ENCODE measurements around the gene SPTBN2.
"Not testable (repeated sequence)": the region's sequence is repeated elsewhere in the genome, so short reads cannot be mapped to it uniquely, and the experiment has no call there.

Gene SPTBN2
- total RNA-seq: 0.12 to 1.3 (median 0.15) reads per million in 4 donors

DNA sequence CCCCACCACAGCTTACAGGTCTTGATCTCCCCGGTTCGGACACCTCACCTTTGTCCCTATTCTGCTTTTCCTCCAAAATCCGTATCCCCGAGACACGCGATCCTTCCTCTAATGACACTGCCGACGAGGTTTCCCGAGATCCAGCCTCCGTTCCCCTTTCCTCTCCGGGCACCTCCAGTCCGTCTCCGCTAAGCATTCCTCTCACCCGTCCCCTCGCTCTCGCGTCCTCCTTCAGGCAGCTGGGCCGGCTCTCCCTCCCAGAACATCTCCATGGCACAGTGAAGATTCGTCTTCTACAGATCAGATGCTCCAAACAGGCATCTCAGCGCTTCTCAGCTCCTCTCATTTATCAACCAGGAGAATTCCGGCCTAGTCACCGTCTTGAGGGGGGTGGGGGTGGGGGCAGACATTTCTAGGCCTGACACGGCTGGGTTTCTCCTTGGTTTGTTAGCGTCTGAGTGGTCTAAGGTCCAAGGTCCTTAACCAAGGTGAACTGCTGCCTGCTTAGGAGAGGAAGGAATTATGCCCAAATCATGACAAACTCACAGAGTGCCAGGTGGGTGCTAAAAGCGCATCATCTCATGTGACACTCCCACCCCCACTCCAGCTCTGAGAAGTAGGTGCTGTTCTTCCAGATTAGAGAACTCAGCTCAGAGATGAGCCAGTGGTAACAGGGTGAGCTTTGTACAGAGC, at the start of gene SPTBN2:
Gene SPTBN2, minus strand, starts transcription at position 524 of the 693 bp plus-strand sequence. CDS start 7,976 bp downstream, outside the sequence.
- DNase-seq: no peak

DNA sequence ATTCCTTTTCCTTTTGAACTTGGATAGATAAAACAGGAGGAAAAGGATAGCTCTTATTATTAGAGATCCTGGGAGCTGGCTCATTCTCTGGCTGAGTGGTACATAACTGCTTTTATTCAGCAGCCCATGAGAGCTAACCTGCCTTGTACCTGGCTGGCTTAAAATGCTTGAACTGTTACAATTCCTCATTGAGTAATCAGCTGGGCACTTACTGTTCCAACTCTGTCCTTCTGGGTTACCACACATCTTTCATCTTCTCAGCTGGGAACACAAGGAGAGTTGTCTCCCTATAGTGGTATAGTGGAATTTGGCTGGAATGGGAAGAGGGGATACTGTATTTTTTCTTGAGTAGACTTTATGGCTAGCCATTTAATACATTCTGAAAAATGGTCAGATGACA, 39.8 kb upstream of the SPTBN2 start:
- DNase-seq: no peak

DNA sequence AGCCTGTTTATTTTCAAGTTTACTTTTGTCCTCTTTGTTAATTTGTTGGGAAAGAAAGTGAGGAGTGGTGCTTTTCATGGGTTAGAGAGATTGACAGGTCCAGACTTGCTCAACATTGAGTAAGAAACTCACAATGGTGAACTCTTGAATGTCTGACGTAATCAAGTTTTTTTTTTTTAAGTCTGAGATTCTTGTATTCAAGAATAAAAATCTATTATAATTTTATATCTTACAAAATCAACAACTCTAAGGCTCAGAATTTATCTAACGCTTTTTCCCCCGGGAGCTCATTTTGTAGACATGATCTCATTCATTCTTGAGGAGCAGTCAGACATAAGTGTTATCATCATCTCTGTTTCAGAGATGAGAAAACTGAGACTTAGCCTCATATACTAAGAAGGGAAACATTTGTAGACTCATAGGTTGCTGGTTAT, 39.1 kb upstream of the SPTBN2 start:
- no peak for DNase-seq

DNA sequence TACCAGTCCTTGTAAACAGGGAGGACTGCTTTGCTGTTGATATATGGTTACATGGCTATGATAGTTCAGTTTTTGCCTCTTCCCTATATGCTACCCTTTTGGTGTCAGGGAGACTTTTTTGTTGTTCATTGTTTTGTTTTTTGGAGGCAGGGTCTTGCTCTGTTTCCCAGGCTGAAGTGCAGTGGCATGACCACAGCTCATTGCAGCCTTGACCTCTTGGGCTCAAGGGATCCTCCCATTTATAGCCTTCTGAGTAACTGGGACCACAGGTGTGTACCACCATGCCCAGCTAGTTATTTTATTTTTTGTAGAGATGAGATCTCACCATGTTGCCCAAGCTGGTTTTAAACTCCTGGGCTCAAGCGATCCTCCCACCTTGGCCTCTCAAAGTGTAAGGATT, 38.6 kb upstream of the SPTBN2 start:
- no peak for DNase-seq

DNA sequence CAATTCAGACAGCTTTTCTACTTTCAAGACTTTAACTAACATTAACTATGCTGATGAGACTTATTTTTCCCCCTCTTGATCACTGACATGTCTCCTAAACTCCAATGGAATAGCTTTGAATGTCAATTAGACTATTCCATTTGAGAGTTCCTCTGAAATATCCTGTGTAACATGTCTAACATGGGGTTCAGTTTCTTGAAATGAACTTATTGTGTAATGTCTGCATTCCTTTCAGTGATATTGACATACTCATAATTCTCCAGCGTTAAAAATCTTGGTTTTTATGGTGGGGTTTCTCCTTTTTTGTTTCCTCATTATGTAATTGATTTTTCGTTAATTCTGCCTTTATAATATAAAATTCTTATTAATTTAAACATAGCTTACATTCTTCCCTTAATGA, 37.7 kb upstream of the SPTBN2 start:
- no peak for DNase-seq

DNA sequence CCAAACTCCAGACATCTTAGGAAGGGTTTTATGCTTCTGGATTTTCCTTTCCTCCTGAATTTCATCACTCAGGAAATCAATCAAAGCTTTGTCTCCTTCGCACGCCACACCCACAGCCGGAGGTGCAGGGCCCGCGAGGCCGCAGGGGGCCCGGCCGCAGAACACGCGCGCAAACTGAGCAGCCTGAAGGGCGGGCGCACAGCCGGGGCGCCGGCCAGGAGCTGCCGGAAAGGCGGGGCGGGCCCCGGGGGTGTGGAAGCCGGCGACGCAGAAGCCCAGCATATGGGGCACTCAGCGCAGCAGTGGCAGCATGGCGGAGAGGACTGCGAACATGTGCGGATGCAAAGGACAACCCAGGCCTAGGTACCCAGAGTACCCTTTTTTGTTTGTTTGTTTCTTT, 33.1 kb upstream of the SPTBN2 start:
- DNase-seq: no peak

DNA sequence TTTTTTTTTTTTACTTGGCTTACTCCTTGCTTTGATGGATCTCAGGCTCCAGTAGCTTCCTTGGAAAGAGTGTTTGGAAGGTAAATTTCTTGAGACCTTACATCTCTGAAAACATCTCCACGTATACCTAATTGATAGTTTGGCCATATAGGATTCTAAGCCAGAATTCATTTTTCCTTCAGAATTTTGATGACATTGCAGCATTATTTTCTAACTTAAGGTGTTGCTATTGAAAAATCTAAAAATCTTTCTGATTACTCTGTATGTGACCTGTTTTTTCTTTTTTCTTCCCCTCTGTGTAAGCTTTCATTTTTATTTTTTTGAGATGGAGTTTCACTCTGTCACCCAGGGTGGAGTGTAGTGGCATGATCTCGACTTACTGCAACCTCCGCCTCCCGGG, 23.1 kb upstream of the SPTBN2 start:
- DNase-seq: no peak

DNA sequence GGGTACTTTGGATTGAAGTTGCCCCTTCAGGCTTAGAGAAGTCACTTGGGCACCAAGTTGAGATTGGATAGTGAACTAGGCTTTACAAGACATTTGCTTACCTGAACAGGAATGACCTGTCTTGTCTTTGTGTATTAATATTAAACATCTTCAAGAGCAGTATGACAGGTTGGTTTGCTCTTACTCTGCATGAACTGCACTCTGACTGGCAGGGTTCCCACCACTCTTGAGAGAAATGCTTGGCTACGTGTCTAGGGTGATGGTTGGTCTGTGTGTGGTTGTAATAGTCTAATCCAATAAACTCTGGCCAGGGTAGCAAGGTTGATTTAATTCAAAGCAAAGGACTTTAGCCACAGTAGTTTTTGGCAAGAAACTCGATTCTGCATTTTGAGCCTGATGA, 20.1 kb upstream of the SPTBN2 start:
- DNase-seq: no peak

DNA sequence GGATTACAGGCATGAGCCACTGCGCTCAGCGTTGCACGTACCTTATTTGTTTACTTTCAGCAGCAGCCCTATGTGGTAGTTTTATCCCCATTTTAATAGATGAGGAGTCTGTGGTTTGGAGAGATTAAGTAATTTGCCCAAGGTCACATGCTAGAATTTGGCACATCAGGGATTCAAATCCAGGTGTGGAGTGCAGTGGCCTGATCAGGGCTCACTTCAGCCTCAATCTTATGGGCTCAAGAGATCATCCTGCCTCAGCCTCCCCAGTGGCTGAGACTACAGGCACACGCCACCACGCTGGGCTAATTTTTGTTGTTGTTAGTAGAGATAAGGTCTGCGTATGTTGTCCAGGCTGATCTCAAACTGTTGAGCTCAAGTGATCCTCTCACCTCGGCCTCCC, 18.5 kb upstream of the SPTBN2 start:
- no peak for DNase-seq

DNA sequence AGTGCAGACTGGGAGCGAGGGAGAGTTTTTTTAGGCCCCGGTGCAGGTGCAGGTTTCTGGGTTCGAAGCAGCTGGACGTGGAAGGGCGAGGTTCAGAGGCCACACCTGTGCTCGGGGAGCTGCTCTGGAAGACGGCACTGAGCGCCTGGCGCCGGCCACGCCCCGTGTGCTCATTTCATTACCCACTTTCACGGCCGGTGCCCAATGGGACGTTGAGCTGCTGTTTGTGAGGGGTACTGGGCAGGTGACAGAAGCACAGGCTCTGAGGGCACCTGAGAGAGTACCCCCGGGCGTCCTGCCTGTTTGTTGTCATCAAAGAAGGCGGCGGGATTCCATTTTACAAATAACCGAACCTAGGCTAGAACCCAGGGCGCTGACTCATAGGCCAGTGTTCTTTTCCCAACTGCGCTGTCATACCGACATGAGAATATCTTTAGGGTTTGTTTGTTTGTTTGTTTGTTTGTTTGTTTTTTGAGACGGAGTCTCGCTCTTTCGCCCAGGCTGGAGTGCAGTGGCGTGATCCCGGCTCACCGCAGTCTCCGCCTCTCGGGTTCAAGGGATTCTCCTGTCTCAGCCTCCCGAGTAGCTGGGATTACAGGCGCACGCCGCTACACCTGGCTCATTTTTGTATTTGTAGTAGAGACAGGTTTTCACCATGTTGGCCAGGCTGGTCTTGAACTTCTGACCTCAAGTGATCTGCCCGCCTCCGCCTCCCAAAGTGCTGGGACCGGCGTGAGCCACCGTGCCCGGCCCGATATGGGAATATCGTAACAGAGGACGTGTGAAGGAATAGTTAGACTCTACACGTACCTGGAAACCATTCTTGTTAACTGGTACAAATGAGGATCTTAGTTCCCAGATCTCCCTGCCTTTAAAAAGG, 16.6 kb upstream of the SPTBN2 start:
- DNase-seq: peak in 3 of 5 donors; percentile 8 to 42 (median 25)

DNA sequence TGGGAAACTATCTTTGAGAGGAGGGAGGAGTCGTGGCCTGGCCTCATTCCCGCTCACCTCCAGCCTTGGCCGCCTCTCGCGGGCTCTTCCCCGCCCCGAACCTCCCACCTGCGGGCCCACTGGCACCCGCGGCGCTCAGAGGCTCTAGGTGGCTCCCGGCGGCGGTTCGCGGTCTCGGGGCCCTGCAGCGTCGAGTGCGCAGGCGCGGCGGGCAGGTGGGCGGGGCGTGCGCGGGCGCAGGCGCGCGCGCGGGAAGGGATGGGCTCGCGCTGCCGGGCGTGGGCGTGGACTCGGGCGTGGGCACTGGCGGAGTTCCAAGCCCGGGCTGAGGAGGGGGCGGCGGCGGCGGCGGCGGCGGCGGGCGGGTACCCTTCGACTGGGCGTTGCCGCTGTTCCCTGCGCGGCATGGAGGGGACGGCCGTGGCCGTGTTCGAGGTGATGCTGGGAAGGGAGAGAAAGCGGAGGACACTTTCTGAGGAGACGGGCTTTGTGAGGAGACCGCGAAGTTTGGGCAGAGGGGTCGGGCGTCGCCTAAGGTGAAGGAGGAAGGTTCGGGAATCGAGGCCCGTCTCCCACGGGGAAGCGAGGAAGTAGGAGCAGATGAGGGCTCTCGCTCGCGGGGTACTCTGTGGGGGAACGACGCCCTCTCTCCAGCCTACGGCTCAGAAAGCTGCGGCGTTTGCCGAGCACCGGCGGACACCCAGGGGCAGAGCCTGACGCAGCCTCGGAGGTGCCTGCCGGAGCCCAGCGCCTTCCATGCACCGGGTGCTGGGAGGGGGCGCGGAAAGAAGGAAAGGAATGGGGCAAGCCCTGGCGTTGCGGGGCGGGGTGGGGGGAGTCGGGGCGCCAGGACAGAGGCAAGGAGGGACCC, 15.7 kb upstream of the SPTBN2 start:
- DNase-seq: peak; percentile 80 to 90 (median 83)

DNA sequence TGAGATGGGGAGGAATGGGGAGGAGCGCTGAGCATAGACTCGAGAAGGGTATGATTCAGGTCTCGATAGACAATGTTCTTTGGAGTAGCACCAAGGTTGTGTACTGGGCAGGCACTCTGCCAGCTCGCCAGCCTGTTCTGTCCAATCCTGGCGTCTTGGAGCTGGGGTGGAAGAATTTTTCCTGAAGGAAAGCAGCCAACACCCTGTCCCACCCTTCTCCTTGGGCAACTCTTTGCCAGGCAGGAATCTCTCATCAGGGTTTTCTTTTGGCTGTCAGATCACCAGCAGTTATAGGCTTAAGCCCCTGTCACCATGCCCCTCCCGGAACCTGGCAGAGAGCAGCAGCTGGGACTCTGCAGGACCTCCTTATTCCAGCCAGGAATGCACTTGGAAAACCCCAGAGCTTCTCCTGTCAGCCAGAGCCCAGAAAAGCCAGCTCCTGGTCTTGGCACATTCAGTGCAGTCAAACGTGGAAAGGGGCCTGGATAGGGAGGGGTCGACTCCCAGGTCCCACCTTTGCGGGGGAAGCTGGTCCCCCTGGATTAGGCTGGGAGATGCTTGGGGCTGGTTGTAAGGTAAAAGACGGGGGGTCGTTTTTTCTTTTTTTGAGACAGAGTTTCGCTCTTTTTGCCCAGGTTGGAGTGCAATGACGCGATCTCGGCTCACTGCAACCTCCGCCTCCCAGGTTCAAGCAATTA, 14.4 kb upstream of the SPTBN2 start:
- DNase-seq: no peak

DNA sequence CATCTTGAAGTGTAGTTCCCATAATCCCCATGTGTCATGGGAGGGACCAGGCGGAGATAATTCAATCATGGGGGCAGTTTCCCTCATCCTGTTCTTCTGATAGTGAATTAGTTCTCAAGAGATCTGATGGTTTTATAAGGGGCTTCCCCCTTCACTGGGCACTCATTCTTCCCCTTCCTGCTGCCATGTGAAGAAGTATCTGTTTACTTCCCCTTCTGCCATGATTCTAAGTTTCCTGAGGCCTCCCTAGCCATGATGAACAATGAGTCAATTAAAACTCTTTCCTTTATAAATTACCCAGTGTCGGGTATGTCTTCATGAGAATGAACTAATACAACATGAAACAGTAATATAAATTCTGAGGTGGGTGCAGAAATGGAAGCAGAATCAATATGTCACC, 12.1 kb upstream of the SPTBN2 start:
- no peak for DNase-seq

DNA sequence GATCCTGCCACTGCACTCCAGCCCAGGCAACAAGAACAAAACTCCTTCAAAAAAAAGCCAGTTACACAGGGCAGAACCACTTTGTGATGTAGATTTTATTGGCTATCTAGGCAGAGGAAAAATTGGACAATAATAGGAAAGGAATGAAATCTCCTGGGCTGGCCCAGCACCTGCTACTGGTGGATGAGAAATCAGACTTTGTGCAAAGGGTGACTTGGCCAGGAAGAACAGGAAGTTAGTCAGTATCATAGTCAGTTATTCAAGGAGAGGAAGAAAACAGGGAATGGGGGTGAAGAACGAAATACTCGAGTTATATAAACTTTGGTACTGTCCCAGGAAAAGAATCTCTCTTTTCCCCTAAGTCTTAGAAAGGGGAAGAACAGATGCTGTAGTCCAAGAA, 11.0 kb upstream of the SPTBN2 start:
- DNase-seq: no peak

DNA sequence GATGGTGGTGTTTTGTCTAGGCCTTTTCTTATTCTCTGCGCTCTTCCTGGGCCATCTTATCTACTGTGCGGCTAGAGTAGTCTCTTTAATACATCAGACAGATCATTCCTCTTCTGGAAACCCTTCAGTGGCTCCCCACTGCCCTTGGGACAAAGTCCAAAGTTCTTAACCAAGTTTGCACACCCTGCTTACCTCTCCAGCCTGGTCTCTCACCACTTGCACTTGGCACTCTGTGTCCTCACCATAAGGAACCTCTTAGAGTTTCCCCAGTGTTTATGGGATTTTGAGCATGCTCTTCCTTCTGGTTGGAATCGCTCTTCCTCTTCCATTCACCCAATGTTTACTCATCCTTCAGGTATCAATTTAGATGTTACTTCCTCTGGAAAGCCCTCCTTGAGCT, 5.2 kb upstream of the SPTBN2 start:
- DNase-seq: no peak

DNA sequence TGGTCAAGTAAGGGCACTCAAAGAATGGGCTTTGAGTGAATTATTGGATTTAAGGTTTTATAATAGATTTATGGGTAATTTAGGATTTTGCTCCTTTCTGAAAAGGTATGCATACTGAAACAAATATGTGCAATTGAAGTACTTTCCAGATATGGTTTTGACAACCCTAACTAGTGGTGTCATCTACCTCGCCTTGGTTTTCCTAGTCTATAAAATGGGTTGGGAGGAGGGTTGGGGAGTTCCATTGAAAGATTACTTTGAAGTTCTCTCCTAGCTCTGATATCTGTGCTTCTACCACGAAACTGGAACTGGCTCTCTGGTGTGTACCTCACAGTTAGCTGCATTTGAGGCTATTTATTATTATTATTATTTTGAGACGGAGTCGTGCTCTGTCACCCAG, 431 bp upstream of the SPTBN2 start:
- DNase-seq: no peak

DNA sequence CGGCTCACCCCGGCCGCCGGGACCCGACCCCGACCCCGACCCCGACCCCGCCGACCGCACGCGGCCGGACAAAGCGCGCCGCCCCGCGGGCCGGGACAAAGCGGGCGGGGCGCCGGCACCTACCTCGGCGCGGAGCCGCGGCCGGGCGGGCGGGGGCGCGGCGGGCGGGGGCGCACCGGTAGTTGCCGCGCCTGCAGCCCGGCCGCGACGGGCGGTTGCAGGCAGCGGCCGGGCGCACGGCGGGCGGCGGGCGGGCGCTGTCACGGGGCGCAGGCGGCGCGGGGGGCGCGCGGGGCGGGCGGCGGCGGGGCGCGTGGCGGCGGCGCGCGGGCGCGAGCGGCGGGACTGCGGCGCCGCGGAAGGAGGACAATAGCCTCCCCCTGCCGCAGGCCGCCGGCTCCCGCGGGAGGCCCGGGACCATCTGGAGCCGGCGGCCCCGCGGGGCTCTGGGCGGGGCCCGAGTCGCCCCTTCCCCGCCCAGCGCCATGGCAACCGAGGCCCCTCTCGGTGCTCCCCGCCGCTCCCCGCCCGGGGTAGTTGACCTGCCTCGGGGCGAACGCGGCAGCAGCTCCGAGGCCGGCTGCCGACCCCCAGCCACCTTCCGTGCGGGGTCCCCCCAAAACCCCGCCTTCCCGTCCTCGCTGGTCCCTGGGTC, 851 bp downstream of the SPTBN2 start:
- DNase-seq: no peak

DNA sequence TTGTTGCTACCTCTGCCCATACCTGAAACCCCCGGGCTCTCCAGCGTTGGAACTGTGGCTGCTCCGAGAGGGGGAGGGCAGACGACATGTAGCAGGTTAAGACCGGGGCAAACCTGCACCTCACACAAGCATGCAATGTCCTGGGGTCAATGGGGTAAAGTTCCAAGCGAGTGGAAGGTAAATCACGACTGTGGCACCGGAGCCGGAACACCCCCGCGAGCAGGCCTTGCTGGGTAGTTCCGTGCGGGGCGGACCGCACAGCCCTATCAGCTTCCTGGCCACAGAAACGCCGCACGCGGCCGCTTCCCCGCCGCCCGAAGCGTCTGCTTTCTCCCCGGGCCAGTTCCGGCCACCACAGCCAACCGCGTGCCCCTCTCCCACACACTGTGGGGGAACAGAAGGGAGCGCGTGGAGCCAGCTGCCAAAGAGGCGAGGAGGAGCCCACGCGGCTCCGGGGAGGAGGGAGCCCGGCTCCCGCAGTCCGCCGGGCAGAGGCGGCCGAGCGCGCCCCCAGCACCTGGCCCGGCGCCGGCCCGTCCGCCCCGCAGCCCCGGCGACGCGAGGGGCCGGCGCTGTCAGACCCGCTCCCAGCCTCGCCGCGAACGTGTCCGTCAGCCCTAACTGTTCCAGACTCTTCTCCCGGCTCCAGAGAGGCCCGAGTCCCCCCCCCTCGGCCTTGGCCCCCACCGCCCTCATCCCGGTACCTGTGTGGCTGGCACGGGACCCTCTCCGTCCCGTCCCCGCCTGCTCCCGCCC, 1.6 kb downstream of the SPTBN2 start:
- peak in 3 of 5 donors; percentile 11 to 17 (median 15) for DNase-seq

DNA sequence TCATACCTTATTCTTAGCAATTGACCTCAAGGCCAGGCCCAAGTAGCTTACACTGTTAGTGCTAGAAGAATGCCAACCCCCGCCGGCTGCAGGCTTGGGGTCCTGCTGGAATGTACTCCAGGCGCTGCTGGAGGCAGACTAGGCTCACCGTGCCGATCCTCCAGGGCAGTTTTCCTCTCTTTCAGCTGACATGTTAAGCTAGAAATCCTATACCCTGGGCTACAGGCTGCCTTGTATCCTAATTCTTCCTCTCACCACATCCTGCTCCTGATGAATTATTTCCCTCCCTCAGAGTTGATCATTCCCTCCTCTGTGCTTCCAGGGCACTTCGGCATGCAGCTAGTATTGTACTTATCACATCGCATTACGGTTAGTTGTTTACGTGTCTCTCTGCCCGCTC, 3.4 kb downstream of the SPTBN2 start:
- no peak for DNase-seq

DNA sequence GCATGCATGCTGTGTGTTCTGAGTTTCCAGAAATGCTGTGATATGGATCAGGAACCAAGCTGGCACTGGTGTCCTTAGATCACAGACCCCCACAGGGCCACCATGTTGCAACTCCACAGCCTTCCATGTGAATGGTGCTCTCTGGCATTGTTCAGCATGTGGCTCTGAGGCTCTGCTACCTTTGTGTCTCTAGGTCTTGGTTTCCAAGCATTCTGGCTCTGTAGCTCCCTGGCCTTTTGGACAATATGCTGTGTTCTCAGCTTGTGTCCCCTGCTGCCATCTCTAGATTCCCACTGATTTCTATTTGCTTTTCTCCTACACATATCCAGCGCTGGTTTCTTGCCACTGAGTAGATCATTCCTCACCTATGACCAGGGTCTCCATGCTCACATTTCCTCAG, 3.9 kb downstream of the SPTBN2 start:
- no peak for DNase-seq

DNA sequence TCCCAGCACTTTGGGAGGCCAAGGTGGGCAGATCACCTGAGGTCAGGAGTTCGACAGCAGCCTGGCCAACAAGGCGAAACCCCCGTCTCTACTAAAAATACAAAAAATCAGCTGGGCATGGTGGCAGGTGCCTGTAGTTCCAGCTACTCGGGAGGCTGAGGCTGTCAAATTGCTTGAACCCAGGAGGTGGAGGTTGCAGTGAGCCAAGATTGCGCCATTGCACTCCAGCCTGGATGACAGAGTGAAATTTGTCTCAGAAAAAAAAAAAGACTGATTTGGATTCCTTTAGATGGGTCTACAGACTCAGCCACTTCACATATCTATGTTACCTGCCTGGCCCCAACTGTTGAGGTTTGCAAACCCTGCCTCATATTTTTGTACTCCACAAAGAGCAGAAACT, 4.8 kb downstream of the SPTBN2 start:
- not testable (repeated sequence) for DNase-seq

All from T-helper 1 cell (primary cell).